ENCODE measurements around the gene NCR1.
"Not testable (repeated sequence)": the region's sequence is repeated elsewhere in the genome, so short reads cannot be mapped to it uniquely, and the experiment has no call there.

Gene NCR1

GRCh38 chr19:54907899-54908298 is 2.0 kb downstream of the NCR1 start:
- not testable (repeated sequence) for DNase-seq (ENCODE audit: low read depth)

DNA sequence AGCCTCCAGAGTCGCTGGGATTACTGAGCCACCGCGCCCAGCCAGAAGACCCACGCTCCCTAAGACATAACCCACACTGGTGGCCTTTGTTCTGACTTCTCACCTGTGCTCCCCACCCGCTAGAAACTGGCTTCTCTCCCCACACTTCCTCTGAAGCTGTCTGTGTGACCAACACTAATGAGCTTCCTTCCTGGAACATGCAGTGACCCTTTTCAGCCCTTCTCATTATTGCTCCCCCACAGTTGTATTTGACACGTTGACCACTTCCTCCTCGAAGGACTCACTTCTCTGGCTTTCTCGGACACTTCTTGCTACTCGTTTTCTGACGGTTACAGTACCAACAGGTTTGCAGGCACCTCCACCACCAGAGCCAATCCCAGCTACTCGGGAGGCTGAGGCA is 10.9 kb downstream of the NCR1 start:
- DNase-seq (ENCODE audit: low read depth), result no peak

DNA sequence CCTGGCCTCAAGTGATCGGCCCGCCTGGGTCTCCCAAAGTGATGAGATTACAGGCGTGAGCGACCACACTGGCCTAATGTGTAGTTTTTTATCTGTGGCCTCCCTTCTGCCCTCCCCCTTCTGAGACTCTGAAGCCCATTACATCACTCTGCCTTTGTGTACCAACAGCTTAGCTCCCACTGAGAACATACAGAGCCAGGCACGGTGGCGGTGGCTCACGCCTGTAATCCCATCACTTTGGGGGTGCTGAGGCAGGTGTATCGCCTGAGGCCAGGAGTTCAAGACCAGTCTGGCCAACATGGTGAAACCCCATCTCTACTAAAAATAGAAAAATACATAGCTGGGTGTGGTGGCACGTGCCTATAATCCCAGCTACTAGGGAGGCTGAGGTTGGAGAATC is 12.6 kb downstream of the NCR1 start:
- no peak for DNase-seq (ENCODE audit: low read depth)

GRCh38 chr19:54919646-54920563 is 14.0 kb downstream of the NCR1 start:
- DNase-seq (ENCODE audit: low read depth), result not testable (repeated sequence)

DNA sequence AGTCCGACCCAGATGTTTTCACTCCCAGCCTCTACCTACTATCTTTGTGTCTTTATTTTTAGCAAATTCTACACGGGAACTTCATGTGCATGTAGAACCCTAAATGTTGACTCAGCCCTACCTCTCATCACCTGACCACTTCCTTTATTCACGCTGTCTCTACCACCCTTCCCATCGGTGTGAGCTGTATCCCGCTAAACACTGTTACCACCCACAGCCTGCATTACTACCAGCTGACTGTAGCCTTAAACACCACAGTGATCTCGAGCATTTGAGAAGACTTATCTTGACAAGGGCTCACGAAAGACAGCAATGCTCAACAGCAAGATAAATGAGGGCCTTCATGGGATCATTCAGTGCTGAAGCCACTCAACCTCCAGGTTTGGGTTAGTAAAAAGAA is 15.1 kb downstream of the NCR1 start:
- no peak for DNase-seq (ENCODE audit: low read depth)

DNA sequence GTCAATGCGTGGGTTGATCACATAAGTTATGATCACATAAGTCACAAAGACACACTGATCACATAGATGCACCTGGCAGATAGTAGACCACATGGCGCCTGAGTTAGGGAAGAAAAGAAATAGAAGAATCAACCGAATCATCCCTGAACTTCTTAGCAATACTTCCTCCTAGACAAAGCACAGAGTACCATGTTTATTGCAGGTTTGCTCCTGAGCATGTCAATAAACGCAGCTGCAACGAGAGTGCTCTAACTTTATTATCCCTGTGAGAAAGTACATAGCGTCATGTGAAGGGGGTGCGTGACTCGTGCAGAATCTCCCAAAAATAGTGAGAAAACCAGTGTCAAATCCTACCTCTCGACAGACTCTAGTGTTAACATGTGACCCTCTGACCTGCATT is 17.3 kb downstream of the NCR1 start:
- no peak for DNase-seq (ENCODE audit: low read depth)

GRCh38 chr19:54928299-54928698 is 22.4 kb downstream of the NCR1 start:
- no peak for DNase-seq (ENCODE audit: low read depth)

GRCh38 chr19:54937926-54938325 is 32.0 kb downstream of the NCR1 start:
- no peak for DNase-seq (ENCODE audit: low read depth)

DNA sequence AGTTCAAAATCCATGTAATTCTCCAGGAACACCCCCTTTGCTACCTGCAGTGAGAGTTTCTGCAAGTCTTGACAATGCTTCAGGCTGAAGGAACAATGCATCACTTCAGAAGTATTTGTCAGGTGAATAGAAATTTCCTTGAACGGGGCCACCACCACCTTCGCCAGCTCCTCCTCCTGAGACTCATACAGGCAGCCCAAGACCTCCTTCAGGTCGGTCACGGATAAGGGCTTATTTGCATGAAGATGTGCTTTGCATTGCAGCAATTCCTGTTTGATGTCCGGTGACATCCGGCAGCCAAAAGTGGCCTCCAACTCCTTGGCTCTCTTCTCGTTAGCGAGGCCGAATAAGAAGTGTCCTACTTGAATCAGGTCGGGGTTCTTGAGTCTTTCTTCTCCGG is 33.0 kb downstream of the NCR1 start:
- DNase-seq (ENCODE audit: low read depth), result no peak

DNA sequence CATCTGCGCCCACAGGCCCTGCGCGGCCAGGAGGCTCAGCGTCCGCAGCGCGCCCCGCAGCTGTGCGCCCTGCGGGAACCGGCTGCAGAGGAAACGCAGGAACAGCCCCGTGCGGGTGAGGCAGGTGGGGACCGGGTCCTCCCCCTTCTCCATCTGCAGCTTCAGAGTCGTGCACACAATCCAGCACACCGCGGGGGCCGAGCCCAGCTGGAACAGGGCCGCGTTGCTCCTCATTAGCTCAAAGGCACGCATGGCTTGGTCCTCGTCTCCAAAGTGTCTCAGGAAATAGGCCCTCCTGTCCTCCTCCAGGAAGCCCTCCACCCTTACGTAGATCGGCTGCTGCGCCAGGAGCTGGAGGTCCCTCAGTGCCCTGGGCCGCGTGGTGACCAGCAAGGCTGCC is 33.6 kb downstream of the NCR1 start:
- DNase-seq (ENCODE audit: low read depth), result not testable (repeated sequence)

DNA sequence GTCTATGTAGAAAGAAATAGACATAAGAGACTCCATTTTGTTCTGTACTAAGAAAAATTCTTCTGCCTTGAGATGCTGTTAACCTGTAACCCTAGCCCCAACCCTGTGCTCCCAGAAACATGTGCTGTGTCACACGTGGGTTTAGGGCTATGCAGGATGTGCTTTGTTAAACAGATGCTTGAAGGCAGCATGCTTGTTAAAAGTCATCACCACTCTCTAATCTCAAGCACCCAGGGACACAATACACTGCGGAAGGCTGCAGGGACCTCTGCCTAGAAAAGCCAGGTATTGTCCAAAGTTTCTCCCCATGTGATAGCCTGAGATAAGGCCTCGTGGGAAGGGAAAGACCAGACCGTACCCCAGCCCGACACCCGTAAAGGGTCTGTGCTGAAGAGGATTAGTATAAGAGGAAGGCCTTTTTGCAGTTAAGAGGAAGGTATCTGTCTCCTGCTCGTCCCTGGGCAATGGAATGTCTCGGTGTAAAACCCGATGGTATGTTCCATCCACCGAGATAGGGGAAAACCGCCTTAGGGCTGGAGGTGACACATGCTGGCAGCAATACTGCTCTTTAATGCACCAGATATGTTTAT is 37.9 kb downstream of the NCR1 start:
- not testable (repeated sequence) for DNase-seq (ENCODE audit: low read depth)

DNA sequence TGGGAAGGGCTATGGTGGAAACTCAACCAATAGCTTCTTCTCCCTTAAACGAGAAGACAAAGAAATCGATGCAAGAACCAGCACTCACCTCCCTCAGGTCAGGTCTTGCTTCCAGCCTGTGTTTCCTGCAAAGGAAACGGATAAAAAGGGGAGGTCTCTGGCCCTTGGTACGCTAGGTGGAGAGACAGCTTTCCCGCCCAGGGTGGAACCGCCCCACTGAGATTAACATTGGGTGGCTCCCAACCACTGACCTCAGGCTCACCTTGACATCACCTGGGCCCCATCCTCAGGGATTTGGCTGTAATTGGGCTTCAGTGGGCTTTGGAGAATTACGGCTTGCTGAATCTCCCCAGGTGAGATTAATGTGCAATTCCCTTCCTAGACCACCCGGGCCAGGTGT is 41.4 kb downstream of the NCR1 start, which contains the start of gene NLRP7:
TSS of gene NLRP7 (minus strand) at position 150 of the 400 bp plus-strand sequence.
- DNase-seq (ENCODE audit: low read depth), result no peak

DNA sequence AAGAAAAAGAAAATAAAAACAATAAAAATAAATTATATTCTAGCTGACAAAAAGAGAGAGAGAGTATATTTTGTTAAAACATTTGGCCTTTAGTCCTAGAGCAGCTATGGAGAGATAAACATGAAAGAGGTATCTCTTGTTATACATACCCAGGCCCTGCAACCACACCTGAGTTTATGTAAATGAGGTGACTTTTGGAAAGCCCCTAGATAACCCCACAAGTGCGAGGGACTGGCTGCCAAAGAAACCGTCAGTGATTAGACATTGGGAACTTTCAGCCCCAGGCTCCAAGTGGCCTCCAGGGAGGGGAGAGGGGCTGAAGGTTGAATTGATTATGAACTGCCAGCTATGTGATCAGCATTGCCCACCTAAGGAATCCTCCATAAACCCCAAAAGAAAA is 43.5 kb downstream of the NCR1 start:
- no peak for DNase-seq (ENCODE audit: low read depth)

DNA sequence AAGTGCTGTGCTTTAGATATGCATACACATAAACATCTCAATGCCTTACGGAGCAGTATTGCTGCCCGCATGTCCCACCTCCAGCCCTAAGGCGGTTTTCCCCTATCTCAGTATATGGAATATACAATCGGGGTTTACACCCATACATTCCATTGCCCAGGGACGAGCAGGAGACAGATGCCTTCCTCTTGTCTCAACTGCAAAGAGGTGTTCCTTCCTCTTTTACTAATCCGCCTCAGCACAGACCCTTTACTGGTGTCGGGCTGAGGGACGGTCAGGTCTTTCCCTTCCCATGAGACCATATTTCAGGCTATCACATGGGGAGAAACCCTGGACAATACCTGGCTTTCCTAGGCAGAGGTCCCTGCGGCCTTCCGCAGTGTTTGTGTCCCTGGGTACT is 44.6 kb downstream of the NCR1 start:
- DNase-seq (ENCODE audit: low read depth), result not testable (repeated sequence)

- no peak for DNase-seq (ENCODE audit: low read depth)
Measured at GRCh38 chr19:54952591-54953344, 46.8 kb downstream of the NCR1 start.

- not testable (repeated sequence) for DNase-seq (ENCODE audit: low read depth)
Measured at GRCh38 chr19:54953345-54953713, 47.4 kb downstream of the NCR1 start.

GRCh38 chr19:54955376-54955775 is 49.4 kb downstream of the NCR1 start:
- no peak for DNase-seq (ENCODE audit: low read depth)

DNA sequence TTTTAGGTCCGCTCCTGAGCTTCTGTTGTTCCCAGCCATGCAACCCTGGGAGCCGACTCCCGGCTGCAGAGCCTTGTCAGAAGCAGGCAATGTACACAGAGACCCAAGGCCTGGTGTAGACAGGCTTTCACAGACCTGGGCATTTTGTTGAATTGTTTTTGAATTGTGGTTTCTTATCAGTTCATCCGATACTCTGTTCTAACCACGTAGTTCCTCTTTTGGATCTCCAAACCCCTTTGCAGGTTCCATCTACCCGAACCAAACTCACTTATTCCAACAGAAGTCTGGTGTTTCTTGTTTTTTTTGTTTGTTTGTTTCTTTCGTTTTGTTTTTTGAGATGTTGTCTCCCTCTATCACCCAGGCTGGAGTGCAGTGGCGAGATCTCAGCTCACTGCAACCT is 53.9 kb downstream of the NCR1 start:
- DNase-seq (ENCODE audit: low read depth), result no peak

Measured in activated gamma-delta T cell treated with anti-CD3 and anti-CD28 coated beads, Interleukin-2, amount 50 U/mL, for 16 hours (primary cell).